Measurements from ENCODE around the gene PCSK7. TPM values are rescaled to one million over a fixed set of nuclear protein-coding genes. Genes with fewer than 3 reads are reported as not detected.

The PCSK7 gene
- 13.2 to 21.5 TPM (median 16.6 TPM) in 5 replicates for total RNA-seq (2022; extraction: Qiagen RNA extraction; ENCODE audit: low read depth)

GRCh38 chr11:117231842-117232091 is at the start of gene PCSK7:
PCSK7 (minus strand) TSS chr11:117232073; CDS start chr11:117229844, 2,229 bp downstream.

GRCh38 chr11:117232092-117232878 is 412 bp upstream of the PCSK7 start, which contains the start of gene RNF214:
RNF214 (plus strand) TSS chr11:117232671; CDS start chr11:117234273, 1,602 bp downstream.

GRCh38 chr11:117199053-117199915 is 32.6 kb downstream of the PCSK7 start, which contains the start of gene TAGLN:
TAGLN (plus strand) TSS chr11:117199370; CDS start chr11:117203014, 3,644 bp downstream.

GRCh38 chr11:117178210-117179034 is 53.5 kb downstream of the PCSK7 start, which contains the start of gene SIDT2:
SIDT2 (plus strand) TSS chr11:117178743; CDS start chr11:117179264, 521 bp downstream.

Other genes starting within 250 kb of the PCSK7 start
- 7.8 to 9.7 TPM (median 9.3 TPM) in 5 replicates for gene SIK3, start 133.6 kb downstream of the PCSK7 start, total RNA-seq (2022; extraction: Qiagen RNA extraction; ENCODE audit: low read depth)
- gene PAFAH1B2, start 87.8 kb downstream of the PCSK7 start, total RNA-seq (2022; extraction: Qiagen RNA extraction; ENCODE audit: low read depth): 29.4 to 40.3 TPM (median 35.3 TPM) in 5 replicates
- gene SIDT2, start 53.3 kb downstream of the PCSK7 start, total RNA-seq (2022; extraction: Qiagen RNA extraction; ENCODE audit: low read depth): 4.8 to 6.5 TPM (median 5.0 TPM) in 5 replicates
- 66.8 to 139 TPM (median 107 TPM) in 5 replicates for gene TAGLN, start 32.7 kb downstream of the PCSK7 start, total RNA-seq (2022; extraction: Qiagen RNA extraction; ENCODE audit: low read depth)
- gene RNF214, start 598 bp upstream of the PCSK7 start, total RNA-seq (2022; extraction: Qiagen RNA extraction; ENCODE audit: low read depth): 10.7 to 13.0 TPM (median 12.3 TPM) in 5 replicates
- 1.6 to 2.2 TPM (median 2.0 TPM) in 5 replicates for gene BACE1-AS, start 59.3 kb upstream of the PCSK7 start, total RNA-seq (2022; extraction: Qiagen RNA extraction; ENCODE audit: low read depth)
- 9.0 to 11.4 TPM (median 11.2 TPM) in 5 replicates for gene BACE1, start 84.2 kb upstream of the PCSK7 start, total RNA-seq (2022; extraction: Qiagen RNA extraction; ENCODE audit: low read depth)
- 12.3 to 19.4 TPM (median 17.2 TPM) in 5 replicates for gene CEP164, start 95.8 kb upstream of the PCSK7 start, total RNA-seq (2022; extraction: Qiagen RNA extraction; ENCODE audit: low read depth)